Measurements from ENCODE around the gene BAIAP2. TPM values are rescaled to one million over a fixed set of nuclear protein-coding genes. Genes with fewer than 3 reads are reported as not detected.

The BAIAP2 gene
- total RNA-seq, 1 donor from 2014 or later, result 51.4 TPM

GRCh38 chr17:81022344-81022676 is 12.6 kb upstream of the BAIAP2 start:
- H3K36me3 Mint-ChIP-seq (ENCODE audit: low read depth, unreplicated experiment), result no peaks in the 10 kb centered on the region
- FAIRE-seq, result no peak
- no peak overlapping the region for H3K27ac Mint-ChIP-seq (ENCODE audit: unreplicated experiment)
- H3K4me3 Mint-ChIP-seq (ENCODE audit: unreplicated experiment), result no peak overlapping the region
- H3K4me1 Mint-ChIP-seq (ENCODE audit: low read depth, unreplicated experiment), result no peaks in the 10 kb centered on the region
- TF ChIP-seq EZH2 (IDR thresholded peaks at IDR 0.05; ENCODE audit: insufficient read depth, low read length) (no peak), CTCF (IDR thresholded peaks at IDR 0.05; ENCODE audit: insufficient read depth, low read depth, low read length) (no peak)
- no peaks in the 10 kb centered on the region for H3K79me2 ChIP-seq (ENCODE audit: insufficient read depth, low read length)
- H3K4me1 ChIP-seq (ENCODE audit: insufficient read depth, low read length), result peaks cover 16% of the 10 kb centered on the region
- no peak overlapping the region for H3K9ac ChIP-seq (ENCODE audit: low read length)
- no peaks in the 10 kb centered on the region for H3K36me3 ChIP-seq (ENCODE audit: insufficient read depth, low read length)
- H3K4me3 ChIP-seq (ENCODE audit: insufficient read depth, low read depth, low read length), result no peak overlapping the region
- no peak overlapping the region for H3K27ac ChIP-seq (ENCODE audit: low read depth, low read length)
- no peak overlapping the region for H2AFZ ChIP-seq (ENCODE audit: low read depth, low read length)
- peaks cover 2% of the 10 kb centered on the region for H3K9me3 ChIP-seq (ENCODE audit: insufficient read depth, low read depth, low read length)
- H4K20me1 ChIP-seq (ENCODE audit: insufficient read depth, low read length), result no peaks in the 10 kb centered on the region
- H3K9me3 Mint-ChIP-seq (ENCODE audit: unreplicated experiment), result peaks cover 6% of the 10 kb centered on the region
- no peak overlapping the region for H3K4me2 ChIP-seq (ENCODE audit: low read length)
- H3K27me3 Mint-ChIP-seq (ENCODE audit: low read depth, unreplicated experiment), result peaks cover 27% of the 10 kb centered on the region
- peaks cover 16% of the 10 kb centered on the region for H3K27me3 ChIP-seq (ENCODE audit: insufficient read depth, low read length)
- DNase-seq (ENCODE audit: low read depth), result no peak

- Histone ChIP-seq H3K36me3 (ENCODE audit: insufficient read depth, low read length) (no peaks in the 10 kb centered on the region), H3K4me1 (ENCODE audit: insufficient read depth, low read length) (peaks cover 7% of the 10 kb centered on the region), H3K27ac (ENCODE audit: low read depth, low read length) (no peak overlapping the region), H2AFZ (ENCODE audit: low read depth, low read length) (no peak overlapping the region), H4K20me1 (ENCODE audit: insufficient read depth, low read length) (no peaks in the 10 kb centered on the region), H3K4me3 (ENCODE audit: insufficient read depth, low read depth, low read length) (no peak overlapping the region), H3K79me2 (ENCODE audit: insufficient read depth, low read length) (no peaks in the 10 kb centered on the region), H3K27me3 (ENCODE audit: insufficient read depth, low read length) (peaks cover 18% of the 10 kb centered on the region), H3K4me2 (ENCODE audit: low read length) (no peak overlapping the region), H3K9me3 (ENCODE audit: insufficient read depth, low read depth, low read length) (peaks cover 4% of the 10 kb centered on the region), H3K9ac (ENCODE audit: low read length) (no peak overlapping the region)
- H3K9me3 Mint-ChIP-seq (ENCODE audit: unreplicated experiment), result peaks cover 3% of the 10 kb centered on the region
- no peaks in the 10 kb centered on the region for H3K4me1 Mint-ChIP-seq (ENCODE audit: low read depth, unreplicated experiment)
- H3K27ac Mint-ChIP-seq (ENCODE audit: unreplicated experiment), result peak overlapping the region; percentile 12
- peaks cover 18% of the 10 kb centered on the region for H3K27me3 Mint-ChIP-seq (ENCODE audit: low read depth, unreplicated experiment)
- no peak for FAIRE-seq
- DNase-seq (ENCODE audit: low read depth), result no peak
- no peaks in the 10 kb centered on the region for H3K36me3 Mint-ChIP-seq (ENCODE audit: low read depth, unreplicated experiment)
- TF ChIP-seq EZH2 (IDR thresholded peaks at IDR 0.05; ENCODE audit: insufficient read depth, low read length) (no peak), CTCF (IDR thresholded peaks at IDR 0.05; ENCODE audit: insufficient read depth, low read depth, low read length) (no peak)
- no peak overlapping the region for H3K4me3 Mint-ChIP-seq (ENCODE audit: unreplicated experiment)
Measured at GRCh38 chr17:81025065-81025740, 9.7 kb upstream of the BAIAP2 start.

- H3K36me3 ChIP-seq (ENCODE audit: insufficient read depth, low read length), result no peaks in the 10 kb centered on the region
- peaks cover 18% of the 10 kb centered on the region for H3K27me3 ChIP-seq (ENCODE audit: insufficient read depth, low read length)
- Mint-ChIP-seq H3K27ac (ENCODE audit: unreplicated experiment) (no peak overlapping the region), H3K4me1 (ENCODE audit: low read depth, unreplicated experiment) (no peaks in the 10 kb centered on the region), H3K9me3 (ENCODE audit: unreplicated experiment) (peaks cover 3% of the 10 kb centered on the region), H3K4me3 (ENCODE audit: unreplicated experiment) (no peak overlapping the region), H3K27me3 (ENCODE audit: low read depth, unreplicated experiment) (peaks cover 20% of the 10 kb centered on the region), H3K36me3 (ENCODE audit: low read depth, unreplicated experiment) (no peaks in the 10 kb centered on the region)
- H3K9me3 ChIP-seq (ENCODE audit: insufficient read depth, low read depth, low read length), result peaks cover 4% of the 10 kb centered on the region
- no peak for TF ChIP-seq EZH2 (IDR thresholded peaks at IDR 0.05; ENCODE audit: insufficient read depth, low read length)
- no peak for TF ChIP-seq CTCF (IDR thresholded peaks at IDR 0.05; ENCODE audit: insufficient read depth, low read depth, low read length)
- H3K4me3 ChIP-seq (ENCODE audit: insufficient read depth, low read depth, low read length), result no peak overlapping the region
- FAIRE-seq (no peak), DNase-seq (ENCODE audit: low read depth) (no peak)
- H3K9ac ChIP-seq (ENCODE audit: low read length), result no peak overlapping the region
- H2AFZ ChIP-seq (ENCODE audit: low read depth, low read length), result no peak overlapping the region
- H3K4me2 ChIP-seq (ENCODE audit: low read length), result peak overlapping the region; percentile 12
- peaks cover 6% of the 10 kb centered on the region for H3K4me1 ChIP-seq (ENCODE audit: insufficient read depth, low read length)
- H3K79me2 ChIP-seq (ENCODE audit: insufficient read depth, low read length), result no peaks in the 10 kb centered on the region
- no peaks in the 10 kb centered on the region for H4K20me1 ChIP-seq (ENCODE audit: insufficient read depth, low read length)
- no peak overlapping the region for H3K27ac ChIP-seq (ENCODE audit: low read depth, low read length)
Measured at GRCh38 chr17:81025741-81026129, 9.2 kb upstream of the BAIAP2 start.
